HEK293T (cell line): ENCODE data around the gene IFIT1.
"Not testable (repeated sequence)": the region's sequence is repeated elsewhere in the genome, so short reads cannot be mapped to it uniquely, and the experiment has no call there.

Experiments
- CTCF ChIA-PET: fragments of 350-600 bp; formaldehyde crosslinking; extraction: SDS; loops from one replicate; lab custom pipeline; 2021; ENCODE audit warnings: antibody characterized with exemption, inconsistent platforms; lab: Yijun Ruan, JAX
- POLR2A ChIA-PET: fragments of 350-600 bp; formaldehyde crosslinking; extraction: SDS; loops from one replicate; lab custom pipeline; 2020; ENCODE audit warnings: antibody characterized with exemption, inconsistent platforms; lab: Yijun Ruan, JAX
- DNase-seq: peaks from one replicate; pipeline ENCODE4 v3.0.0; 2012; ENCODE audit warnings: mixed read lengths; ENCODE audit errors: extremely low spot score
- ARNT ChIP-seq: fragments of 450-650 bp; IDR thresholded peaks from 2 replicates; pipeline ENCODE4 v1.6.1; 2017; ENCODE audit warnings: mild to moderate bottlenecking
- BHLHE40 ChIP-seq: fragments of 450-650 bp; IDR thresholded peaks from 2 replicates; pipeline ENCODE4 v1.6.1; 2016; ENCODE audit warnings: mild to moderate bottlenecking, moderate library complexity, borderline replicate concordance
- CTBP1 ChIP-seq: fragments of 450-650 bp; IDR thresholded peaks from 2 replicates; pipeline ENCODE4 v1.6.1; 2016; ENCODE audit warnings: borderline replicate concordance
- ELF4 ChIP-seq: fragments of 450-650 bp; IDR thresholded peaks from 2 replicates; pipeline ENCODE4 v1.6.1; 2017; ENCODE audit warnings: antibody characterized with exemption
- FOXA1 ChIP-seq: fragments of 450-650 bp; IDR thresholded peaks from 2 replicates; pipeline ENCODE4 v1.6.1; 2016; ENCODE audit warnings: mild to moderate bottlenecking
- FOXK2 ChIP-seq: fragments of 450-650 bp; IDR thresholded peaks from 2 replicates; pipeline ENCODE4 v1.6.1; 2016; ENCODE audit warnings: mild to moderate bottlenecking
- FOXM1 ChIP-seq: fragments of 450-650 bp; IDR thresholded peaks from 2 replicates; pipeline ENCODE4 v1.6.1; 2017; ENCODE audit warnings: mild to moderate bottlenecking, borderline replicate concordance
- HDGF ChIP-seq: fragments of 450-650 bp; IDR thresholded peaks from 2 replicates; pipeline ENCODE4 v1.6.1; 2017; ENCODE audit warnings: antibody characterized with exemption, borderline replicate concordance
- L3MBTL2 ChIP-seq: fragments of 450-650 bp; conservative IDR thresholded peaks from 2 replicates; pipeline ENCODE4 v1.6.1; 2016; ENCODE audit warnings: mild to moderate bottlenecking
- LEF1 ChIP-seq: fragments of 450-650 bp; IDR thresholded peaks from 2 replicates; pipeline ENCODE4 v1.6.1; 2017; ENCODE audit warnings: mild to moderate bottlenecking, borderline replicate concordance
- NFRKB ChIP-seq: fragments of 450-650 bp; IDR thresholded peaks from 2 replicates; pipeline ENCODE4 v1.6.1; 2016; ENCODE audit warnings: mild to moderate bottlenecking, moderate library complexity
- PKNOX1 ChIP-seq: fragments of 450-650 bp; IDR thresholded peaks from 2 replicates; pipeline ENCODE4 v1.6.1; 2016
- SP1 ChIP-seq: fragments of 450-650 bp; IDR thresholded peaks from 2 replicates; pipeline ENCODE4 v1.6.1; 2017
- SUZ12 ChIP-seq: fragments of 450-650 bp; IDR thresholded peaks from 2 replicates; pipeline ENCODE4 v1.6.1; 2016; ENCODE audit warnings: mild to moderate bottlenecking
- TARDBP ChIP-seq: fragments of 450-650 bp; IDR thresholded peaks from 2 replicates; pipeline ENCODE4 v1.6.1; 2016
- ZNF384 ChIP-seq: fragments of 450-650 bp; IDR thresholded peaks from 2 replicates; pipeline ENCODE4 v1.6.1; 2016

Gene IFIT1

GRCh38 chr10:89347701-89348457 is 44.5 kb upstream of the IFIT1 start:
- no peak for DNase-seq
- CTCF ChIA-PET: no interaction called here
- TF ChIP-seq BHLHE40 (no peak), PKNOX1 (no peak), LEF1 (no peak), ZNF384 (no peak), FOXK2 (no peak), ELF4 (no peak), SP1 (no peak), ARNT (no peak), SUZ12 (no peak), FOXM1 (no peak)
- POLR2A ChIA-PET: no interaction called here

- CTCF ChIA-PET: no interaction called here
- POLR2A ChIA-PET: no interaction called here
- DNase-seq: no peak
- TF ChIP-seq ARNT: no peak
- no peak for TF ChIP-seq FOXA1
- no peak for TF ChIP-seq LEF1
- TF ChIP-seq BHLHE40: no peak
- no peak for TF ChIP-seq SP1
- TF ChIP-seq FOXK2: no peak
- no peak for TF ChIP-seq HDGF
- no peak for TF ChIP-seq TARDBP
Observed at GRCh38 chr10:89348481-89348880, 43.9 kb upstream of the IFIT1 start.

GRCh38 chr10:89348975-89349374 is 43.4 kb upstream of the IFIT1 start:
- POLR2A ChIA-PET: no interaction called here
- no peak for DNase-seq
- CTCF ChIA-PET: no interaction called here
- TF ChIP-seq BHLHE40: no peak
- TF ChIP-seq ZNF384: no peak
- no peak for TF ChIP-seq HDGF
- no peak for TF ChIP-seq FOXA1
- no peak for TF ChIP-seq SUZ12

- DNase-seq, POLR2A ChIA-PET, CTCF ChIA-PET: not testable (repeated sequence)
Observed at GRCh38 chr10:89350631-89351315, 41.6 kb upstream of the IFIT1 start.

GRCh38 chr10:89351412-89351779 is 41.0 kb upstream of the IFIT1 start:
- ChIA-PET POLR2A (no interaction called here), CTCF (no interaction called here)
- no peak for DNase-seq
- TF ChIP-seq FOXK2 (no peak), BHLHE40 (no peak), FOXM1 (no peak), L3MBTL2 (no peak), ZNF384 (no peak), FOXA1 (no peak), SP1 (no peak), LEF1 (no peak), TARDBP (no peak)

GRCh38 chr10:89351780-89352597 is 40.4 kb upstream of the IFIT1 start:
- POLR2A ChIA-PET: no interaction called here
- CTCF ChIA-PET: no interaction called here

More at GRCh38 chr10:89351780-89352597, 40.4 kb upstream of the IFIT1 start:
- no peak for TF ChIP-seq BHLHE40
- no peak for TF ChIP-seq LEF1
- TF ChIP-seq FOXM1: no peak
- no peak for TF ChIP-seq ZNF384
- no peak for TF ChIP-seq FOXA1
- TF ChIP-seq ELF4: no peak
- no peak for TF ChIP-seq CTBP1
- TF ChIP-seq SP1: no peak
- no peak for TF ChIP-seq L3MBTL2
- TF ChIP-seq ARNT: no peak
- no peak for TF ChIP-seq TARDBP
- TF ChIP-seq SUZ12: no peak
- no peak for TF ChIP-seq FOXK2
- no peak for TF ChIP-seq NFRKB
- TF ChIP-seq PKNOX1: no peak
- TF ChIP-seq HDGF: no peak
- DNase-seq: no peak
